Fibroblast of mammary gland (primary cell): ENCODE measurements around the gene LGR6.
"Not testable (repeated sequence)": the region's sequence is repeated elsewhere in the genome, so short reads cannot be mapped to it uniquely, and the experiment has no call there.

Experiments
- DNase-seq: peaks from one replicate; pipeline ENCODE4 v3.0.0-alpha.2; 2010; ENCODE audit warnings: low read depth
- H3K4me3 ChIP-seq: 2 replicates; pipeline ENCODE4 v1.5.1; 2011; ENCODE audit warnings: low read depth, mild to moderate bottlenecking, low read length, moderate library complexity; ENCODE audit not compliant: control insufficient read depth
- CTCF ChIP-seq: conservative IDR thresholded peaks from 2 replicates; pipeline ENCODE4 v1.5.1; 2011; ENCODE audit warnings: low read depth, low read length, inconsistent platforms; ENCODE audit not compliant: control insufficient read depth, insufficient read depth

Gene LGR6

GRCh38 chr1:202170726-202171125 is 22.9 kb upstream of the LGR6 start:
- DNase-seq: no peak
- TF ChIP-seq CTCF: no peak
- H3K4me3 ChIP-seq: no peak overlapping the region

- no peak for TF ChIP-seq CTCF
- no peak for DNase-seq
Measured at GRCh38 chr1:202171292-202172014, 22.1 kb upstream of the LGR6 start.

GRCh38 chr1:202172015-202172355 is 21.6 kb upstream of the LGR6 start:
- TF ChIP-seq CTCF: no peak
- no peak for DNase-seq
- H3K4me3 ChIP-seq: no peak overlapping the region

More at GRCh38 chr1:202171292-202172014, 22.1 kb upstream of the LGR6 start:
- H3K4me3 ChIP-seq: no peak overlapping the region

- no peak for TF ChIP-seq CTCF
Measured at GRCh38 chr1:202173993-202174392, 19.6 kb upstream of the LGR6 start.

GRCh38 chr1:202176949-202177927 is 16.4 kb upstream of the LGR6 start:
- DNase-seq: no peak
- H3K4me3 ChIP-seq: no peak overlapping the region
- no peak for TF ChIP-seq CTCF

More at GRCh38 chr1:202173993-202174392, 19.6 kb upstream of the LGR6 start:
- H3K4me3 ChIP-seq: no peak overlapping the region
- no peak for DNase-seq

- no peak for TF ChIP-seq CTCF
- no peak for DNase-seq
- H3K4me3 ChIP-seq: no peak overlapping the region
Measured at GRCh38 chr1:202179828-202180750, 13.5 kb upstream of the LGR6 start.

GRCh38 chr1:202180751-202181139 is 12.9 kb upstream of the LGR6 start:
- not testable (repeated sequence) for H3K4me3 ChIP-seq, DNase-seq
